ENCODE results near the gene SDF2. TPM values are rescaled to one million over a fixed set of nuclear protein-coding genes. Genes with fewer than 3 reads are reported as not detected.

The SDF2 gene
- total and polyA plus RNA-seq, 12 donors, result 50.6 to 195 (median 84.5) TPM

GRCh38 chr17:28644787-28645575, 16.7 kb downstream of the SDF2 start, which contains the start of gene BLTP2:
BLTP2 (minus strand) TSS chr17:28645158; CDS start chr17:28645056, 102 bp downstream.
- 0 to 2% (median 1%) methylated on average over 3 to 89 of the region's 89 CpGs for WGBS, 4 donors

DNA sequence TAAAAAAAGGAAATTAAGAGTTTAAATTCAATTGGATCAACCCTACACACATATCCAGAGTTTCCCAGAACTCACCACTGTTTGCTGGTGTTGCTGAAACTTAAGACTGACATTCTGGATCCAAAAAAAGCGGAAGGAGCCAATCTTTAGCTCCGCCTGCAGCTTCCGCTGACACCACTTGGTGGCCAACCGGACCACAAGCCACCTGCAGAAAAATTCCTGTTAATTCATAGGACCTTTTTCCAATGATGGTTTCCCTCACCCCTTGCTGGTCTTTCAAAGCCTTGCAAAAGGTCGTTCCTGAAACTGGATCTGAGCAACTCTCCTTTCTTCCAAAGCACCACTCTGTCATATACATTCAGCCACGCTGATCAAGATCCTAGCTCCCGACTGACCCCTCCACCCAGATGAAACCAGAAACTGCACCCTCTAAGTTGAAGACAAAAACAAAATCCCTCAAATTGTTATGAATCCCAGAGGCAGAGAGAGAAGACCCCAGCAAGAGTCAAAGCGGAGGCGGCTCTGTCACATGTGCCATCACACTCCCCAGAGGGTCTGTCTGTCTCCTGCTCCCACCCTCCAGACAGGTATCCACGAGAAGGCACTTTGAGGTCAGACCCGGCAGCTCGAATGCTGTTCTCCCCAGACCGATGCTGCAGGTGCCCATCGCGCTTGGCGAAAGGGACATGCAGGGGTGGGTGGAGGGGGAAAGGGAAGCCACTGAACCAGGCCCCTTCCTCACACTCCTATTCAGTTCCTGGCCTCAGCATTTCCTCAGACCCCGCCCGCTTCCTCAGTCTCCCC, 17.5 kb downstream of the SDF2 start:
- no peaks in the 10 kb centered on the region for H3K9me3 ChIP-seq (replicated peaks in 1 of 3)
- H3K4me3 ChIP-seq, result peak overlapping the region; percentile 63 to 90 (median 89)
- H3K36me3 ChIP-seq (replicated peaks in 1 of 2), result peaks cover 0 to 52% of the 10 kb centered on the region in 2 donors
- intact Hi-C loops (cut with DNase I), result loop anchor here in 1 of 2 donors (5.0 kb wide), 1 partner anchor 38 kb away; no protein-coding TSS in a partner anchor
- peak overlapping the region; percentile 87 to 99 (median 92) for H3K27ac ChIP-seq
- TF ChIP-seq POLR2A (IDR thresholded peaks at IDR 0.05), result peak in 1 of 2 donors; percentile 40
- TF ChIP-seq, protein P1, sequence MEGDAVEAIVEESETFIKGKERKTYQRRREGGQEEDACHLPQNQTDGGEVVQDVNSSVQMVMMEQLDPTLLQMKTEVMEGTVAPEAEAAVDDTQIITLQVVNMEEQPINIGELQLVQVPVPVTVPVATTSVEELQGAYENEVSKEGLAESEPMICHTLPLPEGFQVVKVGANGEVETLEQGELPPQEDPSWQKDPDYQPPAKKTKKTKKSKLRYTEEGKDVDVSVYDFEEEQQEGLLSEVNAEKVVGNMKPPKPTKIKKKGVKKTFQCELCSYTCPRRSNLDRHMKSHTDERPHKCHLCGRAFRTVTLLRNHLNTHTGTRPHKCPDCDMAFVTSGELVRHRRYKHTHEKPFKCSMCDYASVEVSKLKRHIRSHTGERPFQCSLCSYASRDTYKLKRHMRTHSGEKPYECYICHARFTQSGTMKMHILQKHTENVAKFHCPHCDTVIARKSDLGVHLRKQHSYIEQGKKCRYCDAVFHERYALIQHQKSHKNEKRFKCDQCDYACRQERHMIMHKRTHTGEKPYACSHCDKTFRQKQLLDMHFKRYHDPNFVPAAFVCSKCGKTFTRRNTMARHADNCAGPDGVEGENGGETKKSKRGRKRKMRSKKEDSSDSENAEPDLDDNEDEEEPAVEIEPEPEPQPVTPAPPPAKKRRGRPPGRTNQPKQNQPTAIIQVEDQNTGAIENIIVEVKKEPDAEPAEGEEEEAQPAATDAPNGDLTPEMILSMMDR (IDR thresholded peaks at IDR 0.05), result peak; percentile 35 to 69 (median 64)
- peak; percentile 41 to 83 (median 71) for DNase-seq
- peaks cover 30 to 54% of the 10 kb centered on the region in 2 donors for H3K4me1 ChIP-seq (replicated peaks in 1 of 2)
- H3K27me3 ChIP-seq, result no peaks in the 10 kb centered on the region
- 0 to 1% (median 0%) methylated on average over 17 to 18 of the region's 18 CpGs for WGBS, 4 donors

More at GRCh38 chr17:28644787-28645575, 16.7 kb downstream of the SDF2 start, which contains the start of gene BLTP2:
- Histone ChIP-seq H3K4me3 (peak within 1 kb of the TSS; percentile 63 to 90 (median 89)), H3K36me3 (replicated peaks in 1 of 2) (peaks cover 0 to 44% of the 10 kb centered on the region in 2 donors), H3K27ac (peak within 1 kb of the TSS; percentile 87 to 99 (median 92)), H3K9me3 (replicated peaks in 1 of 3) (no peaks in the 10 kb centered on the region), H3K4me1 (replicated peaks in 1 of 2) (peaks cover 30 to 54% of the 10 kb centered on the region in 2 donors), H3K27me3 (no peaks in the 10 kb centered on the region)
- peak; percentile 95 to 98 (median 96) for DNase-seq
- intact Hi-C loops (cut with DNase I), result loop anchor here in 1 of 2 donors (5.0 kb wide), 1 partner anchor 37 kb away; no protein-coding TSS in a partner anchor
- TF ChIP-seq, protein P1 (IDR thresholded peaks at IDR 0.05), result peak in 3 of 6 experiments; percentile 29 to 38 (median 32)
- peak; percentile 64 to 90 for TF ChIP-seq POLR2A (IDR thresholded peaks at IDR 0.05)

DNA sequence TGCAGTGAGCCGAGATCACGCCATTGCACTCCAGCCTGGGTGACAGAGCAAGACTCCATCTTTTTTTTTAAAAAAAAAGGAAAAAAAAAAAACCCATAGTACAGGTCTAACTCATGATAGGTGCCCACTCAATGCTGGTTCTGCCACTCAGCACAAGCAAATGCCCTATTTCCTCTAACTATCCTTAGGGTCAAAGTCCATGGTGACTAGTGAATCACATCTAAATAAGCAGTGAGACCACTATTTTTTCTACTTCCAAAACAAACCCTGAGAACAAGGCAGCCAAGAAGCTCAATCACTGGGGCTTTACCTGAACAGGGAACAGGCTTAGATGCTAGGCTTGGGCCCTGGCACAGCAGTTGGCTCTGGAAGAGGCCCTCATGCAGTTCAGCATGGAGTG, 20.1 kb downstream of the SDF2 start:
- WGBS, 4 donors, result 97 to 100% (median 99%) methylated on average over 2 of the region's 2 CpGs
- Histone ChIP-seq H3K27ac (no peak overlapping the region), H3K4me3 (no peak overlapping the region), H3K36me3 (replicated peaks in 1 of 2) (peaks cover 0 to 69% of the 10 kb centered on the region in 2 donors), H3K4me1 (replicated peaks in 1 of 2) (peaks cover 24 to 30% of the 10 kb centered on the region in 2 donors), H3K27me3 (no peaks in the 10 kb centered on the region), H3K9me3 (replicated peaks in 1 of 3) (no peaks in the 10 kb centered on the region)
- intact Hi-C loops (cut with DNase I), result loop anchor here in 1 of 2 donors (5.0 kb wide), 1 partner anchor 41 kb away; no protein-coding TSS in a partner anchor
- no peak for TF ChIP-seq POLR2A (IDR thresholded peaks at IDR 0.05)
- TF ChIP-seq, protein P1 (IDR thresholded peaks at IDR 0.05), result no peak
- no peak for DNase-seq
